CD4-positive, alpha-beta T cell (primary cell): ENCODE measurements around the gene RETREG1. TPM values are rescaled to one million over a fixed set of nuclear protein-coding genes. Genes with fewer than 3 reads are reported as not detected.

Source experiments
- ATAC-seq: fragments of 200-7000 bp; cut with Tn5 transposase; one replicate; pipeline ENCODE4 v1.10.0; 2022; ENCODE audit warnings: mild to moderate bottlenecking; ENCODE audit not compliant: poor library complexity
- CTCF ChIA-PET: fragments of 350-600 bp; sonication (Branson Sonifier 250); formaldehyde crosslinking; loops from one replicate; lab custom pipeline; 2021; ENCODE audit warnings: antibody characterized with exemption, inconsistent platforms; lab: Charles Lee
- POLR2A ChIA-PET: fragments of 350-600 bp; sonication (Branson Sonifier 250); formaldehyde crosslinking; loops from one replicate; lab custom pipeline; 2021; ENCODE audit warnings: antibody characterized with exemption, inconsistent platforms; lab: Charles Lee
- DNase-seq, 14 experiments: peaks; one replicate each; pipeline ENCODE4 v3.0.0-alpha.2; 2013 to 2020; ENCODE audit warnings: mixed read lengths in 2 of 14
- H3K27ac ChIP-seq, 2 donors: one replicate each; pipeline versions ENCODE4 v1.5.1 to v1.7.0; 2013; ENCODE audit warnings: low read length in 2 of 2, low read depth in 1 of 2, mild to moderate bottlenecking in 1 of 2
- H3K27me3 ChIP-seq, 2 experiments: 1 replicate in 1 of 2; 2 replicates in 1 of 2; pipeline versions ENCODE4 v1.6.1 to v1.7.0; 2013; ENCODE audit warnings: low read length in 2 of 2, control low read depth in 1 of 2, mild to moderate bottlenecking in 1 of 2, moderate library complexity in 1 of 2; ENCODE audit not compliant: insufficient read depth in 2 of 2, control insufficient read depth in 1 of 2
- H3K36me3 ChIP-seq: one replicate; pipeline ENCODE4 v1.6.1; 2013; ENCODE audit warnings: low read length, control low read depth; ENCODE audit not compliant: insufficient read depth
- H3K4me1 ChIP-seq: one replicate; pipeline ENCODE4 v1.6.1; 2013; ENCODE audit warnings: low read length, control low read depth; ENCODE audit not compliant: insufficient read depth
- H3K4me3 ChIP-seq: one replicate; pipeline ENCODE4 v1.5.1; 2013; ENCODE audit warnings: mild to moderate bottlenecking, low read length, moderate library complexity
- H3K9me3 ChIP-seq, 2 experiments: 1 replicate in 1 of 2; 2 replicates in 1 of 2; pipeline versions ENCODE4 v1.6.1 to v1.7.0; 2013; ENCODE audit warnings: low read length in 2 of 2, mild to moderate bottlenecking in 2 of 2, control low read depth in 1 of 2, moderate library complexity in 1 of 2; ENCODE audit not compliant: control insufficient read depth in 1 of 2, insufficient read depth in 1 of 2
- H3K27ac Mint-ChIP-seq: one replicate; pipeline ENCODE4 v1.8.0; 2020; ENCODE audit warnings: mixed read lengths
- H3K27me3 Mint-ChIP-seq: one replicate; pipeline ENCODE4 v1.8.0; 2021; ENCODE audit warnings: mixed read lengths
- H3K36me3 Mint-ChIP-seq: one replicate; pipeline ENCODE4 v1.8.0; 2021; ENCODE audit warnings: low read depth, mixed read lengths
- H3K4me1 Mint-ChIP-seq: one replicate; pipeline ENCODE4 v1.8.0; 2021; ENCODE audit warnings: low read depth, mixed read lengths
- H3K4me3 Mint-ChIP-seq: one replicate; pipeline ENCODE4 v1.8.0; 2020; ENCODE audit warnings: mild to moderate bottlenecking, mixed read lengths
- H3K9me3 Mint-ChIP-seq: one replicate; pipeline ENCODE4 v1.8.0; 2020; ENCODE audit warnings: mixed read lengths
- intact Hi-C, 2 experiments: fragments of 100-400 bp; cut with DNase I in 1 of 2; cut with micrococcal nuclease in 1 of 2; formaldehyde crosslinking; loops; one replicate each; pipeline versions ENCODE4 v1.15.1 to v1.9.0; 2023 to 2025; cut with DNase I, micrococcal nuclease
- total RNA-seq, 174 experiments: library from RNA in 2 of 174; stranded (reverse) in 2 of 174; gene quantifications; one replicate each; pipeline ENCODE4 v1.2.3 and lab custom pipeline; 2021 to 2026
- TF ChIP-seq, protein P1 (sequence below): fragments of 200-600 bp; IDR thresholded peaks from one replicate; pipeline ENCODE4 v1.8.0; 2022; ENCODE audit warnings: antibody characterized with exemption, mild to moderate bottlenecking

RETREG1 gene
- total RNA-seq, 2 experiments from 2014 or later: 68.9 to 69.7 TPM

DNA sequence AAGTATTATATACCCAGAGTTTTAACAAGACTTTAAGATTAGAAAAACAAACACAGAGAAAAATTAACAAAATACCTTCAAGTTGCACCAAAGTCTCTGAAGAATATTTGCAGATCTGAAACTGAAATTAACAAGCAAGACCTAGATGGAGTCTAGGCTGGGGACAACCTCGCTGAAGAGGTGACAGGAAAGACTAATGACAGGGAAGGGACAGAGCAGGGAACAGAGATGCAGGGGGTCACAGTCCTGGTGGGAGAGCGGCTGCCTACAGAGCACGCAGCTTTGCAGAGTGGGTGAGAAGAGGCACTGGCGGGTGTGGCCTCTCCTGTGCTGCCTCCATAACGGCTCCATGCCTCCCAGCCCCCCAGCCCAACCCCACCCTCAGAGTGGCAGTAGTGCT, 13.5 kb downstream of the RETREG1 start:
- Mint-ChIP-seq H3K36me3 (peaks cover 80% of the 10 kb centered on the region), H3K9me3 (no peaks in the 10 kb centered on the region), H3K4me1 (peaks cover 79% of the 10 kb centered on the region), H3K27me3 (no peaks in the 10 kb centered on the region), H3K4me3 (no peak overlapping the region), H3K27ac (peak overlapping the region; percentile 45)
- ChIA-PET CTCF (no interaction called here), POLR2A (no interaction called here)
- H3K4me3 ChIP-seq: no peak overlapping the region
- TF ChIP-seq, protein P1, sequence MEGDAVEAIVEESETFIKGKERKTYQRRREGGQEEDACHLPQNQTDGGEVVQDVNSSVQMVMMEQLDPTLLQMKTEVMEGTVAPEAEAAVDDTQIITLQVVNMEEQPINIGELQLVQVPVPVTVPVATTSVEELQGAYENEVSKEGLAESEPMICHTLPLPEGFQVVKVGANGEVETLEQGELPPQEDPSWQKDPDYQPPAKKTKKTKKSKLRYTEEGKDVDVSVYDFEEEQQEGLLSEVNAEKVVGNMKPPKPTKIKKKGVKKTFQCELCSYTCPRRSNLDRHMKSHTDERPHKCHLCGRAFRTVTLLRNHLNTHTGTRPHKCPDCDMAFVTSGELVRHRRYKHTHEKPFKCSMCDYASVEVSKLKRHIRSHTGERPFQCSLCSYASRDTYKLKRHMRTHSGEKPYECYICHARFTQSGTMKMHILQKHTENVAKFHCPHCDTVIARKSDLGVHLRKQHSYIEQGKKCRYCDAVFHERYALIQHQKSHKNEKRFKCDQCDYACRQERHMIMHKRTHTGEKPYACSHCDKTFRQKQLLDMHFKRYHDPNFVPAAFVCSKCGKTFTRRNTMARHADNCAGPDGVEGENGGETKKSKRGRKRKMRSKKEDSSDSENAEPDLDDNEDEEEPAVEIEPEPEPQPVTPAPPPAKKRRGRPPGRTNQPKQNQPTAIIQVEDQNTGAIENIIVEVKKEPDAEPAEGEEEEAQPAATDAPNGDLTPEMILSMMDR: no peak
- H3K4me1 ChIP-seq: peaks cover 29% of the 10 kb centered on the region
- intact Hi-C loops: no loop called here
- H3K36me3 ChIP-seq: peaks cover 34% of the 10 kb centered on the region
- no peak overlapping the region for H3K27ac ChIP-seq
- ATAC-seq (no peak), DNase-seq (no peak)
- H3K27me3 ChIP-seq: no peaks in the 10 kb centered on the region
- peaks cover 0 to 7% of the 10 kb centered on the region in 2 experiments for H3K9me3 ChIP-seq

DNA sequence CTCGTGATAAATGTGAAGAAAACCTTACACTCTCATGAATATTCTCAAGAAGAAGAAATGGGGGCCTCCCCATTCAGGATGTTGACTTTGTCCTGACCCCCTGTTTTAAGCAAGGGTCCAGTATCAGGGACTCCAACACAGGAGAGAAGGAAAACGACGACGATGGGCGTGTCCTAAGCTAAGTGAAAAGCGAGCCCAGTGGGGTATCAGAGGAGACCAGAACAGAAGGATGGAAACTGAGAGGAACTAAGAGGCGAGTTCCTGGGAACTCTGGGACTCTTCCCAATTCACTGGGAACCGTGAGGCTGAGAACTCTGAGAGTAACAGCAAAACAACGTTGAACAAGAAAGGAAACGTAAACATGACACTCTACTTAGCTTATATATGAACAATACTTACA, 14.6 kb downstream of the RETREG1 start:
- H3K4me1 Mint-ChIP-seq: peaks cover 86% of the 10 kb centered on the region
- Histone ChIP-seq H3K27ac (no peak overlapping the region), H3K36me3 (peaks cover 43% of the 10 kb centered on the region), H3K4me1 (peaks cover 38% of the 10 kb centered on the region), H3K27me3 (no peaks in the 10 kb centered on the region), H3K4me3 (no peak overlapping the region), H3K9me3 (peaks cover 0 to 7% of the 10 kb centered on the region in 2 experiments)
- no peak overlapping the region for H3K27ac Mint-ChIP-seq
- H3K36me3 Mint-ChIP-seq: peaks cover 87% of the 10 kb centered on the region
- intact Hi-C loops: no loop called here
- TF ChIP-seq, protein P1: no peak
- no peak overlapping the region for H3K4me3 Mint-ChIP-seq
- H3K27me3 Mint-ChIP-seq: no peaks in the 10 kb centered on the region
- CTCF ChIA-PET: no interaction called here
- POLR2A ChIA-PET: interaction anchor here (0.6 kb wide), 1 partner anchor 8 kb away, joined by 5 read pairs; no protein-coding TSS in a partner anchor
- ATAC-seq: no peak
- H3K9me3 Mint-ChIP-seq: no peaks in the 10 kb centered on the region
- DNase-seq: no peak

DNA sequence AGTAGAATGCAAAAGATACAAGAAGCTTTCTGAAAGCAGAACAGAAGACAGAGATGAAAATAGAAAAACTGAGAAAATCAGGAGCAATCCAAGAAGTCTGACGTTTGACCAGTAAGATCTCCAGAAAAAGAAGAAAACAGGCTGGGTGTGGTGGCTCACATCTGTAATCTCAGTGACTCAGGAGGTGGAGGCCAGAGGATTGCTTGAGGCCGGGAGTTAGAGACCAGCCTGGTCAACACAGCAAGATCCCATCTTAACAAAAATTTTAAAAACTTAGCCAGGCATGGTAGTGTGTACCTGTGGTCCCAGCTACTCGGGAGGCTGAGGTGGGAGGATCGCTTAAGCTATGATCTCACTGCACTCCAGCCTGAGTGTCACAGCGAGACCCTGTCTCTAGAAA, 15.9 kb downstream of the RETREG1 start:
- no peaks in the 10 kb centered on the region for H3K27me3 Mint-ChIP-seq
- POLR2A ChIA-PET: no interaction called here
- CTCF ChIA-PET: no interaction called here
- TF ChIP-seq, protein P1: no peak
- H3K27ac ChIP-seq: no peak overlapping the region
- peaks cover 31% of the 10 kb centered on the region for H3K36me3 ChIP-seq
- no peak for ATAC-seq
- peak overlapping the region; percentile 22 for H3K27ac Mint-ChIP-seq
- no peak overlapping the region for H3K4me3 ChIP-seq
- intact Hi-C loops: no loop called here
- H3K9me3 Mint-ChIP-seq: no peaks in the 10 kb centered on the region
- no peak for DNase-seq
- no peak overlapping the region for H3K4me3 Mint-ChIP-seq
- peaks cover 33% of the 10 kb centered on the region for H3K4me1 ChIP-seq
- no peaks in the 10 kb centered on the region for H3K9me3 ChIP-seq
- H3K36me3 Mint-ChIP-seq: peaks cover 86% of the 10 kb centered on the region
- H3K27me3 ChIP-seq: no peaks in the 10 kb centered on the region
- H3K4me1 Mint-ChIP-seq: peaks cover 86% of the 10 kb centered on the region
